ENCODE results near the gene SZRD1. TPM values are rescaled to one million over a fixed set of nuclear protein-coding genes. Genes with fewer than 3 reads are reported as not detected.
A peak's percentile ranks its signal among the peaks of the same experiment; 100 is the strongest.

SZRD1 gene
- total RNA-seq, 1 experiment from 2014 or later, result 136 TPM

- intact Hi-C loops (cut with micrococcal nuclease), result loop anchor here (2.0 to 5.0 kb wide), 2 partner anchors 75 to 115 kb away; partner anchors contain the start of gene NECAP2
- CTCF ChIA-PET, result interaction anchor here (0.6 kb wide), 1 partner anchor 29 kb away, joined by 3 read pairs; no protein-coding TSS in a partner anchor
- Histone ChIP-seq H3K79me2 (ENCODE audit: low read length) (peaks cover 51% of the 10 kb centered on the region), H3K9me3 (ENCODE audit: low read length) (no peaks in the 10 kb centered on the region), H4K20me1 (ENCODE audit: low read length) (peaks cover 27% of the 10 kb centered on the region), H3K27me3 (ENCODE audit: low read length) (no peaks in the 10 kb centered on the region), H3K36me3 (ENCODE audit: low read depth, low read length) (no peaks in the 10 kb centered on the region), H2AFZ (ENCODE audit: low read length) (peak overlapping the region; percentile 57), H3K4me1 (ENCODE audit: insufficient read depth, low read length) (peaks cover 16% of the 10 kb centered on the region), H3F3A (ENCODE audit: low read length, unreplicated experiment) (no peaks in the 10 kb centered on the region), H3K27ac (ENCODE audit: low read length) (peak overlapping the region; percentile 78), H3K9ac (ENCODE audit: low read length) (peak overlapping the region; percentile 92), H3K4me3 (ENCODE audit: low read length) (peak overlapping the region; percentile 79), H3K4me2 (ENCODE audit: low read length) (peak overlapping the region; percentile 88), H3K9me2 (replicated peaks; ENCODE audit: low read length) (no peaks in the 10 kb centered on the region)
- DNase-seq (peak; percentile 50), ATAC-seq (peak; percentile 72)
- no peak for TF ChIP-seq EZH2 (IDR thresholded peaks at IDR 0.05; ENCODE audit: low read length, unreplicated experiment)
- no peak for TF ChIP-seq CTCF (conservative IDR thresholded peaks at IDR 0.05; ENCODE audit: low read depth, low read length)
- no peak for TF ChIP-seq EZH2phosphoT487 (IDR thresholded peaks at IDR 0.05; ENCODE audit: borderline replicate concordance, low read length)
- POLR2A ChIA-PET (ENCODE audit: unreplicated experiment), result interaction anchor here (0.5 to 1.1 kb wide), 2 partner anchors 146 to 520 kb away, joined by 3 to 15 read pairs; no protein-coding TSS in a partner anchor
- BruUV-seq (replicated peaks), result TSS peak; percentile 45
These were observed 371 bp downstream of the SZRD1 start for GRCh38 chr1:16367258-16367967.

DNA sequence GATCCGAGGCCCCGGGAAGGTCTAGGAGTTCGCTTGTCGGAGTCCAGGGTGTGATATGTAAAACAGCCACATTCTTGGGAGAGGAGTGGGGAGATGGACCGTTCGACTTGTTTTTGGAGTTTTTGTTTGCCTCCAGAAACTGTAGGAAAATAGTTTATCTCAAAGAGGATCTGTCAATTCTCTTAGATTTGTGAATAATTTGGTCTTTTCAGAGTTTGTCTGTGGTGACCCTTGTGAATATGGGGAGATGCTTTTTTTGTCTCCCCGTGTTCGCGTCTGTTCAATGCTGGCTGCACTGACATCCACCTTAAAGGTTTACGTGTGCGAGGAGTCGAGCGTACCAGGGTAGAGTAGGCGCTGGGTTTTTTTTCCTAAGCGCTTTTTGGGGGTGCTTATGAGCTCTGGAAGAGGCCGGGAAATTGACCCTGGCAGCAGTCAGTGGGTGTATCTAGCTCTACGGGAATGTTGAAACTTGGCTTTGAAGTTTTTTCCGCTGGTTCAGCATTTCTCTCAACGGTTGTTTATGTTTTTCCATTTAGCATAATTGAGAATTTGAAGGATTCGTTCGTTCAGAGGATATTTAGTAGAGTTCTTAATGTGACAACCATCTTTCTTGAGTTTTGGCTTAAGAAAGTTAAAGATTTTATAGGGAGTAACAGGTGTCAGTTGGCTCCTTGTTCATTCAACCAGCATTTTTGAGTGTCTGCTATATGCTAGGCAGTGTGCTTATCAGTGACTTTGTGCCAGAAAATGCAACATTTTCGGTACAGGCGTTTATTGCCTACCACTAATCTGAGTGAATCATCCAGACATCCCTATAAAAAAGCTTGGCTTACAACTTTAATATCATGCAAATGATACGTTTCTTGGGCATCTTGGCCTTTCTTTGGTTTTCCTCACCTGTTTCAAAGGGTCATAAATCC, 1.2 kb downstream of the SZRD1 start:
- TSS peak; percentile 78 for BruUV-seq (replicated peaks)
- Histone ChIP-seq H3K27me3 (ENCODE audit: low read length) (no peaks in the 10 kb centered on the region), H3F3A (ENCODE audit: low read length, unreplicated experiment) (no peaks in the 10 kb centered on the region), H3K9me3 (ENCODE audit: low read length) (no peaks in the 10 kb centered on the region), H3K9ac (ENCODE audit: low read length) (peak overlapping the region; percentile 92), H2AFZ (ENCODE audit: low read length) (peak overlapping the region; percentile 57; the same call in 1 of the 2 replicates), H3K4me3 (ENCODE audit: low read length) (peak overlapping the region; percentile 79), H4K20me1 (ENCODE audit: low read length) (peaks cover 33% of the 10 kb centered on the region), H3K27ac (ENCODE audit: low read length) (peak overlapping the region; percentile 78), H3K36me3 (ENCODE audit: low read depth, low read length) (no peaks in the 10 kb centered on the region), H3K79me2 (ENCODE audit: low read length) (peaks cover 60% of the 10 kb centered on the region), H3K9me2 (replicated peaks; ENCODE audit: low read length) (no peaks in the 10 kb centered on the region), H3K4me1 (ENCODE audit: insufficient read depth, low read length) (peaks cover 17% of the 10 kb centered on the region), H3K4me2 (ENCODE audit: low read length) (peak overlapping the region; percentile 88)
- CTCF ChIA-PET, result interaction anchor here (0.6 kb wide), 1 partner anchor 28 kb away, joined by 3 read pairs; no protein-coding TSS in a partner anchor
- POLR2A ChIA-PET (ENCODE audit: unreplicated experiment), result interaction anchor here (0.5 to 0.6 kb wide), 2 partner anchors 33 to 521 kb away, joined by 3 to 4 read pairs; no protein-coding TSS in a partner anchor
- intact Hi-C loops (cut with micrococcal nuclease), result loop anchor here (2.0 to 5.0 kb wide), 2 partner anchors 74 to 115 kb away; partner anchors contain the start of gene NECAP2
- TF ChIP-seq CTCF (conservative IDR thresholded peaks at IDR 0.05; ENCODE audit: low read depth, low read length) (no peak), EZH2 (IDR thresholded peaks at IDR 0.05; ENCODE audit: low read length, unreplicated experiment) (no peak), EZH2phosphoT487 (IDR thresholded peaks at IDR 0.05; ENCODE audit: borderline replicate concordance, low read length) (no peak)
- DNase-seq, result peak; percentile 67
- ATAC-seq, result peak; percentile 32
